Coronary artery (tissue), 2 donors: ENCODE data around the gene RSPH6A.

ENCODE experiments used
- DNase-seq: peaks from one replicate; pipeline ENCODE4 v3.0.0-alpha.2; 2017; ENCODE audit warnings: low spot score
- H3K27ac ChIP-seq, 2 donors: fragments of 200-600 bp; sonication (generic); one replicate each; pipeline ENCODE4 v1.5.1; 2016 to 2019
- H3K4me3 ChIP-seq: fragments of 200-600 bp; sonication (generic); 2 replicates; pipeline ENCODE4 v1.5.1; 2016; ENCODE audit warnings: mild to moderate bottlenecking, moderate library complexity
- TF ChIP-seq, protein P1 (sequence below): fragments of 200-600 bp; sonication (generic); IDR thresholded peaks from one replicate; pipeline ENCODE4 v1.5.1; 2019; ENCODE audit warnings: antibody characterized with exemption

The RSPH6A gene

DNA sequence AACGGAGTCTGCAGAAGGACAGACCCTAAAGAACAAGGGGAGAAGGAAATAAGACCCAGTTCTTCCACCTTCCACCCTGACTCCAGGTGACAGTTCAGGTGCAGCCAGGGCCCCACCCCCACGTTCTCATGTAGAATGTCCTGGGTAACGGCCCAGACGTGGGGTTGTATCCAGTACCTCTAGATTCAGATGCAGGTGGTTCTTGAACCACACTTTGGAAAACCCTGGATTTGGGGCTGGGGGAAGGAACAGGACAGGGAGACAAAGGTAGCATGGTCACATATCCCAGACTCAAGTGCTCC lies 35.0 kb downstream of the RSPH6A start:
- H3K27ac ChIP-seq = peak overlapping the region; percentile 92 to 97
- TF ChIP-seq, protein P1, sequence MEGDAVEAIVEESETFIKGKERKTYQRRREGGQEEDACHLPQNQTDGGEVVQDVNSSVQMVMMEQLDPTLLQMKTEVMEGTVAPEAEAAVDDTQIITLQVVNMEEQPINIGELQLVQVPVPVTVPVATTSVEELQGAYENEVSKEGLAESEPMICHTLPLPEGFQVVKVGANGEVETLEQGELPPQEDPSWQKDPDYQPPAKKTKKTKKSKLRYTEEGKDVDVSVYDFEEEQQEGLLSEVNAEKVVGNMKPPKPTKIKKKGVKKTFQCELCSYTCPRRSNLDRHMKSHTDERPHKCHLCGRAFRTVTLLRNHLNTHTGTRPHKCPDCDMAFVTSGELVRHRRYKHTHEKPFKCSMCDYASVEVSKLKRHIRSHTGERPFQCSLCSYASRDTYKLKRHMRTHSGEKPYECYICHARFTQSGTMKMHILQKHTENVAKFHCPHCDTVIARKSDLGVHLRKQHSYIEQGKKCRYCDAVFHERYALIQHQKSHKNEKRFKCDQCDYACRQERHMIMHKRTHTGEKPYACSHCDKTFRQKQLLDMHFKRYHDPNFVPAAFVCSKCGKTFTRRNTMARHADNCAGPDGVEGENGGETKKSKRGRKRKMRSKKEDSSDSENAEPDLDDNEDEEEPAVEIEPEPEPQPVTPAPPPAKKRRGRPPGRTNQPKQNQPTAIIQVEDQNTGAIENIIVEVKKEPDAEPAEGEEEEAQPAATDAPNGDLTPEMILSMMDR = no peak
- DNase-seq = no peak

DNA sequence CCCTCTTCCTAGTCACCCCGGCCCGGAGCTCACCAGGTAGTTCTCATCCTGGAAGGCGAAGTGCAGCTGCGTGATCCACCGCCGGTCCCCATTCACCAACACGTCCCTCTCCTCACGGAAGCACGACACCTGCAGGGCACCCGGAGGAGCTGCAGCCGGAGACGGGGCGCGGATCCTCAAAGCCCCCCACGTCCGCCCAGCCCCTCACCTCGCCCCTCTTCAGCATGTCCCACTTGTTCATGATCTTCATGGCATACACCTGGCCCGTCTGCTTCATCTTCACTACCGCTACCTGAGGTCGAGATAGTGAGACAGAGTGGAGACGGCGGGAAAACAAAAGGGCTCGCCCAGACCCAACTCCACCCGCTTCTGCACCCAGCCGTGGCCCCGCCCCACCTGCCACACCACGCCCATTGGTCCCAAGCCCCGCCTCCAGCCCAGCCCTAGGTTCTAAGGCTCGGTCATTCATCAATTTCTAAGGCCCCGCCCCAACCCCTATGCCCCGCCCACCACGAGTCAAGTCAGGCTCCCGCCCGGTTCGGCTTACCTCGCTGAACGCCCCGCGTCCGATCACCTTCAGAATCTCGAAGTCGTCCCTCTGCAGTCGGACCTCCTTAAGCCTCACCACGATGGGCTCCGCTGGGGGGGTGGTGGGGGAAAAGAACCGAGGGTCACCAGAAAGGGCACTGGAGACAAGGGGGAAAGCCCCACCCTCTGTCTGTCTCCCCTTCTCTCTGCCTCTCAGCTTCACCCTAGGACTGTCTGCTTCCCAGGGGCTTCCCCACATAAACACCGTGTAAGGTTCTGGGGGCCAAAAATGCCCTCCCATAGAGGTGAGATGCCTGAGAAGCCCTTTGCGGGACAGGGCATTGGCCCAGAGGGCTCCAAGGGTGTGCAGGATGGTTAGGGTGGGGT lies 35.6 kb downstream of the RSPH6A start:
- no peak for DNase-seq
- H3K27ac ChIP-seq = peak overlapping the region; percentile 92 to 97
- TF ChIP-seq, protein P1 = no peak
- peak overlapping the region; percentile 69 for H3K4me3 ChIP-seq

More for the DNA sequence above, 35.0 kb downstream of the RSPH6A start:
- H3K4me3 ChIP-seq = peak overlapping the region; percentile 69

DNA sequence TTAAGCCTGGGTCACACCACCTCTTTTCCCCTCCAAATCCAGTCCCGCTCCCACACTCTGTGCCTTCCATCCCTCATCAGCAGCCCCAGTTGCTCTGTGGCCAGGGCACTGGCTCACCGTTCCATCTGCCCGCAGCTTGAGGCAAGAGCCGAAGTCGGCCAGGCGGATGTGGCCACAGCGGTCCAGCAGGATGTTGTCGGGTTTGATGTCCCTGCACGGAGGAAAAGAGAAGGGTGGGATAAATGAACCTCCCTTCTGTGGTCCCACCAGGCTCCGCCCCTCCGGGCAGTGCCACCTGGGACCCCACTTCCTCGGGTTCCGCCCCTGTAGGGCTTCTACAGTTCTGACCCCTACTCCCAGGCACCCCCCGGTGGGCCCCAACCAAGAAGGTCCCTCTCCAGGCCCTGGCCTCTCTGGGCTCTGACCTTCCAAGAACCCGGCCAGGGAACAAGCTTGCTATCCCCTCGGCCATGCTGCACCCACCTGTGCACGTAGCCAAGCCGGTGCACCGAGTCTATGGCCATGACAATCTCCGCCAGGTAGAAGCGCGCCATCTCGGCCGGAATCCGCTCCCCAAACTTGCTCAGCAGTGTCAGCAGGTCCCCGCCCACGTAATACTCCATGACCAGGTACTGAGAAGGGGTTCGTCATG lies 37.0 kb downstream of the RSPH6A start:
- DNase-seq = no peak
- Histone ChIP-seq H3K4me3 (no peak overlapping the region), H3K27ac (peak overlapping the region in 1 of 2 donors; percentile 40)
- TF ChIP-seq, protein P1 = no peak

DNA sequence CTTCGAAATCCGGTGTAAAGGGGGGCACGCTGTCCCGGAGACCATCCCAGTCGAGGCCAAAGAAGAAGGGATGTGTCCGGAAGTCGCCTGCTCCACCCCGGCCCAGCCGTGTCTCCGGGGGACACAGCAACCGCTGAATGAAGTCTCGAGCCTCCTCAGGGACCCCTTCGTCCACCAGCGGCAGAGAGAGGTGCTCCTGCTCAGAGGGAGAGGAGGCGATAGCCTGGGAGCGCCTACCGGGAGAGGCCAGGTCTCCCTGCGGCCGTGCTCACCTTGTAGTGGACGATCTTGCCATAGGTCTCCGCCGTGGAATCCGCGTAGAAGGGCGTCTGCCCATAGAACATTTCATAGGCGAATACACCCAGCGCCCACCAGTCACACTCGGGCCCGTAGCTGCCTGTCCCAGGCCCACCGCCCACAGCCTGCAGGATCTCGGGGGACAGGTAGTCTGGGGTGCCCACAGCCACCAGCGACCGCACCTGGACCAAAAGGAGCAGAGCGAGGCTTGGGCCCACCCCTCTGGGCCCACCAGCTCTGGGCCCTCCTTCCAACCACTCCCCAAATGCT lies 37.6 kb downstream of the RSPH6A start:
- TF ChIP-seq, protein P1 = no peak
- H3K4me3 ChIP-seq = no peak overlapping the region
- peak overlapping the region in 1 of 2 donors; percentile 40 for H3K27ac ChIP-seq
- no peak for DNase-seq

DNA sequence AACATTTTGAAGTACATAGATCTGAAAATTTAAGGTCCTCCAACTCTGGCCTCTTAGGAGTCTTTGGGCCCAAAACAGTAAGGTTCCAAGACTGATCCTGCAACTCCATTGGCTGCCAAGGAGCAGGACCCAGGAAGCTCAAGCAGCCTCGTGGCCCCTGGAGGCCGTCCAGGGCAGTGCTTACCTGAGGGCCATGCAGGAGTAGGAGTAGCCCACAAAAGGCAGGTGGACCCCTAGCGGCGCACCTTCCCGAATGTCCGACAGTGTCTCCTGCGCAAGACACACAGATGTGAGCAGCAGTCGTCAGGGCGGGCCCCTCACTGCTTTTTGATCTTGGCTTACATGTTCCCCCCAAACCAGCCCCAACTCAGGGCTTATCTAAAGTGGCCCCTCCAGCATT lies 40.3 kb downstream of the RSPH6A start:
- DNase-seq = no peak
- H3K27ac ChIP-seq = no peak overlapping the region
- H3K4me3 ChIP-seq = no peak overlapping the region
- TF ChIP-seq, protein P1 = no peak

DNA sequence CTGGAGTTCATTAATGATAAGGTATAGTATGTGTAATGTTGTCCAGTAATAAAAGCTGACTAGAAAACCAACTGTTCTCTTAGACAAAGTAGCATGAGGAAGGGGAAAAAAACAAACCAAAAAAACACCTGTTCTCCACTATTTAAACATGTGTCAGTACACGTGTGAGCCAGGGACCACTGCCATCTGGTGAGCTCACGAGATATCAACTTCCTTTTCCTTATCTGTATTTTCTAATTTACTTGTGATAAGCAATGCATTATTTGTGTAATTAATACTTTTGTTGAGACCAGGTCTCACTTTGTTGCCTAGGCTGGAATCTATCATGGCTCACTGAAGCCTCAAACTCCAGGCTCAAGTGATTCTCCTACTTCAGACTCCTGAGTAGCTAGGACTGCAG lies 41.7 kb downstream of the RSPH6A start:
- peak overlapping the region in 1 of 2 donors; percentile 17 for H3K27ac ChIP-seq
- no peak overlapping the region for H3K4me3 ChIP-seq
- DNase-seq = no peak
- TF ChIP-seq, protein P1 = no peak
